Progenitor cell of endocrine pancreas (in vitro differentiated cells): Measurements from ENCODE around the gene DCTN1. TPM values are rescaled to one million over a fixed set of nuclear protein-coding genes. Genes with fewer than 3 reads are reported as not detected.
A peak's percentile ranks its signal among the peaks of the same experiment; 100 is the strongest.

Source experiments
- DNase-seq: peaks from one replicate; pipeline ENCODE4 v3.0.0; 2021; ENCODE audit warnings: low spot score; ENCODE audit not compliant: unreplicated experiment
- H3K27ac Mint-ChIP-seq: 2 replicates; pipeline ENCODE4 v1.8.0; 2021; ENCODE audit warnings: mild to moderate bottlenecking, moderate library complexity, mixed read lengths
- H3K27me3 Mint-ChIP-seq: 2 replicates; pipeline ENCODE4 v1.8.0; 2021; ENCODE audit warnings: mixed read lengths
- H3K36me3 Mint-ChIP-seq: 2 replicates; pipeline ENCODE4 v1.8.0; 2022; ENCODE audit warnings: mixed read lengths; ENCODE audit not compliant: insufficient read depth
- H3K4me1 Mint-ChIP-seq: 2 replicates; pipeline ENCODE4 v1.8.0; 2021; ENCODE audit warnings: low read depth, mixed read lengths
- H3K4me3 Mint-ChIP-seq: 2 replicates; pipeline ENCODE4 v1.8.0; 2021; ENCODE audit warnings: low read depth, mild to moderate bottlenecking, moderate library complexity, mixed read lengths
- H3K9me3 Mint-ChIP-seq: 2 replicates; pipeline ENCODE4 v1.8.0; 2021; ENCODE audit warnings: low read depth, mixed read lengths
- long read RNA-seq: library from polyadenylated mRNA; unstranded; transcript quantifications from one replicate; pipeline ENCODE4 v2.0.0, GENCODE V29; 2020
- total RNA-seq: library from RNA; stranded (reverse); gene quantifications from 2 replicates; pipeline ENCODE4 v1.2.1, GENCODE V29; 2021
- TF ChIP-seq, protein P1 (sequence below): fragments of 200-600 bp; sonication (generic); IDR thresholded peaks from one replicate; pipeline ENCODE4 v1.5.0; 2021; ENCODE audit warnings: antibody characterized with exemption, mild to moderate bottlenecking; ENCODE audit not compliant: unreplicated experiment

The DCTN1 gene
- 178 and 195 TPM in 2 replicates for total RNA-seq
- long read RNA-seq, full-length matches to known transcripts: 63 of 111 reads
- long read RNA-seq, partial matches to known transcripts: 33 of 111 reads
- long read RNA-seq, other reads (novel, unspliced or antisense): 15 of 111 reads

DNA sequence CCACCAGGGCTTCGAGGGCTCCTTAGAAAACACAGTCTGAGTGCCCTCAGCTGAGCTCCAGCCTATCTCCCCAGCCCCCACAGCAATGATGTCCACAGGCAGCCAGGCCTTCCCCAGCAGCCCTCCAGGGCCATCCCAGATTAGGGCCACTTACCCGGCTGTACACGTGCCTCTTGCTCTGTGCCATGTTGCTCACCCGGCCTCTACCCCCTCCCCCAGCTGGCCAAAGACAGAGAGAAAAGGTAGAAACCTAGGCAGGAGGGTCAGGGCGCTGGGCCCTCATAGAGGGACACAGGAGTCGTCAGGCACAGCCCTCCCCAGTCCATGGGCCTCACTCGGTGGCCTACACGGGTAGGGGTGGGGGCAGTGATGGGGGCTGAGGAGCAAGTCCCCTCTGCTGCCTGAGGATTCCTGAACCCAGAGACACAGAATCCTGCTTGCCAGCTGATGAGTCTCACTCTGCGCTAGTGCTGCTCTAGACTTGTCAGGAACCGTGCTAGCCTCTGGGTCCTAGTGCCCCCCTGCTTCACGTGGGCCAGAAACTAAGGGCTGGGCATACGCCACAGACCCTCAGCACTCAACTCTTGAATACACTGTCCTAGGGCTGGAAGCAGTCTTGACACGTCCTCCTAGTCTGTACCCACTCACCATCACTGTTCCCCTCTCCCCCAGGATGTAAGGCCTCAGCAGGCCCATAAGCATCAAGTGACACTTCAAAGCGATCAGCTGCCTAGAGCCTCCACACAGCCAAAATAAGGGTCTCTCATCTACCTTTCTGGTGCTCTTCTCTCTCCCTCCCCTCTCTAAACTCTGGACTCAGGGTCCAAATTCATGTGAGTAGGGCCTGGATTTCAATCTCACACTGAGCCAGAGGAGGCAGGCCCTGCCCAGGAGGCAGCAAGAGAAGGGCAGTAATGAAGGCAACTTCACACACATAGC lies at the start of gene DCTN1:
TSS of gene DCTN1 (minus strand) at position 461 of the 939 bp plus-strand sequence. CDS start at position 187, 274 bp downstream.
- TF ChIP-seq, protein P1, sequence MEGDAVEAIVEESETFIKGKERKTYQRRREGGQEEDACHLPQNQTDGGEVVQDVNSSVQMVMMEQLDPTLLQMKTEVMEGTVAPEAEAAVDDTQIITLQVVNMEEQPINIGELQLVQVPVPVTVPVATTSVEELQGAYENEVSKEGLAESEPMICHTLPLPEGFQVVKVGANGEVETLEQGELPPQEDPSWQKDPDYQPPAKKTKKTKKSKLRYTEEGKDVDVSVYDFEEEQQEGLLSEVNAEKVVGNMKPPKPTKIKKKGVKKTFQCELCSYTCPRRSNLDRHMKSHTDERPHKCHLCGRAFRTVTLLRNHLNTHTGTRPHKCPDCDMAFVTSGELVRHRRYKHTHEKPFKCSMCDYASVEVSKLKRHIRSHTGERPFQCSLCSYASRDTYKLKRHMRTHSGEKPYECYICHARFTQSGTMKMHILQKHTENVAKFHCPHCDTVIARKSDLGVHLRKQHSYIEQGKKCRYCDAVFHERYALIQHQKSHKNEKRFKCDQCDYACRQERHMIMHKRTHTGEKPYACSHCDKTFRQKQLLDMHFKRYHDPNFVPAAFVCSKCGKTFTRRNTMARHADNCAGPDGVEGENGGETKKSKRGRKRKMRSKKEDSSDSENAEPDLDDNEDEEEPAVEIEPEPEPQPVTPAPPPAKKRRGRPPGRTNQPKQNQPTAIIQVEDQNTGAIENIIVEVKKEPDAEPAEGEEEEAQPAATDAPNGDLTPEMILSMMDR: no peak
- Mint-ChIP-seq H3K4me3 (no peak within 1 kb of the TSS), H3K9me3 (no peaks in the 10 kb centered on the region), H3K4me1 (peaks cover 12% of the 10 kb centered on the region), H3K36me3 (peaks cover 4% of the 10 kb centered on the region), H3K27ac (peak within 1 kb of the TSS; percentile 82), H3K27me3 (no peaks in the 10 kb centered on the region)
- DNase-seq: no peak

DNA sequence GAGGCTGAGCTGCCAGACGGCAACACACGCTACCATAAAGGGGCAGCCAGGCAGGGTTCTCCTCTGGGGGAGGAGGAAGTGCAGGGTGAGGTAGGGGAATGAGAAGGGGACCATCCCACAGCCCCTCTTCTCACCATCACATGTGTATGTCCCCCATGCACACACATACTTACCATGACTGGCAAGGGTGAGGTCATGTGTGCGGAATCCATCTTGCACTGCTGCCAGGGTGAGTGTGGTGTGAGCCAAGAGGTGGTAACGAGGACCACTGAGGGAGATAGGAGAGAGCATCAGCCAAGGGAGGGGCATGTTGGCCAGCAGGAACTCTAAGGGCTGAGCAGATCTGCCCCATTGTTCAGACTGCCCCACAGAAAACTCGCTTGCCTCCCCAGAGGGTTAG lies 48.6 kb upstream of the DCTN1 start:
- peaks cover 21% of the 10 kb centered on the region for H3K36me3 Mint-ChIP-seq
- H3K27ac Mint-ChIP-seq: no peak overlapping the region
- no peak overlapping the region for H3K4me3 Mint-ChIP-seq
- H3K9me3 Mint-ChIP-seq: no peaks in the 10 kb centered on the region
- no peak for DNase-seq
- no peaks in the 10 kb centered on the region for H3K4me1 Mint-ChIP-seq
- no peaks in the 10 kb centered on the region for H3K27me3 Mint-ChIP-seq
- TF ChIP-seq, protein P1: no peak

DNA sequence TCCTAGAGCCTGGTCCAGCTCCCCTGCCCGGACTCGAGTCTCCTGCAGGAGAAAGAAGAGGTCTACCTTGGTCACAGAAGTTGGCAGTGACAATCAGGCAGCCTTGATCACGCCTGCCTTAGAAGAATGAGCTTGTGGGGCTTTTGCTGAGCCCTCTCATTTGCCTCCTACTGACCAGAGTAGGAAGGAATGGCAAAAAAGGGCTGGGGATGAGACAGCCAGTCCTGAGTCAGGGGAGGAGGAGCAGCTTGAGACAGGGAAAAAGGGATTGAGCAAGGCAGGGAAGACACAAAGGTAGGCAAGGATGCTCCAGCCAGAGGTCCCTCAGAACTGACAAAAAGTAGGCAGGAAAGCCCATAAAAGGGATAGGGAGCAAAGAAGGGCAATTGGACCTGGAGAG lies 47.4 kb upstream of the DCTN1 start:
- Mint-ChIP-seq H3K9me3 (no peaks in the 10 kb centered on the region), H3K4me3 (no peak overlapping the region), H3K27ac (peak overlapping the region; percentile 23), H3K4me1 (no peaks in the 10 kb centered on the region), H3K27me3 (peaks cover 4% of the 10 kb centered on the region), H3K36me3 (peaks cover 21% of the 10 kb centered on the region)
- TF ChIP-seq, protein P1: no peak
- no peak for DNase-seq

DNA sequence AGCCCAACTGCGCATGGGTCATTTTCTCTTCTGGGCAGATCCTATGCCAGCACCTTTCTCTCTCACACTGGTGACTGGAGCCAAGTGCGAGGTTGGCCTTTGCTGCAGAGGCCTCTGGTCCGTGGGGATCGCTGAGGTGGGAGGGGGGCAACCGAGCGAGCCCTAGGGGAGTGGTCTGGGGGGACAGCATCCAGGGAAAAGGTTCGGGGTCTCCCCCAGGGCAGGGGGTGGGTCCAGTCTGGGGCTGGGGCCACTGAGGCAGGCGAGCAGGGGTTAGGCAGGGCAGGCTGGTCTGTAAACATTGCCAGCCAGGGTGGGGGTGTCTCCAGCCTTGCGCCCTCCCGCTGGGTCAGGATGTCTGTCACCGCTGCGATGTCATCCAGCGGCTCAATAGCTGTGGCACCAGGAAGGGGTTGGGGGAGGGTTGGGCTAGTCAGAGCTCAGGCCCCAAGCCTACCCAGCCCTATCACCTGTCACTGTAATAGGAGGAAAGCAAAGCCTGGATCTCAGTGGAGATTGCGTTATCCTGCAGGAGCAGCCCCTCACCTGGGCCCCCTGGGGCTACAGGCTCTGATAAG lies 46.2 kb upstream of the DCTN1 start:
- Mint-ChIP-seq H3K4me1 (peaks cover 5% of the 10 kb centered on the region), H3K27ac (no peak overlapping the region), H3K27me3 (peaks cover 4% of the 10 kb centered on the region), H3K9me3 (no peaks in the 10 kb centered on the region), H3K4me3 (no peak overlapping the region), H3K36me3 (peaks cover 21% of the 10 kb centered on the region)
- DNase-seq: no peak
- TF ChIP-seq, protein P1: no peak

DNA sequence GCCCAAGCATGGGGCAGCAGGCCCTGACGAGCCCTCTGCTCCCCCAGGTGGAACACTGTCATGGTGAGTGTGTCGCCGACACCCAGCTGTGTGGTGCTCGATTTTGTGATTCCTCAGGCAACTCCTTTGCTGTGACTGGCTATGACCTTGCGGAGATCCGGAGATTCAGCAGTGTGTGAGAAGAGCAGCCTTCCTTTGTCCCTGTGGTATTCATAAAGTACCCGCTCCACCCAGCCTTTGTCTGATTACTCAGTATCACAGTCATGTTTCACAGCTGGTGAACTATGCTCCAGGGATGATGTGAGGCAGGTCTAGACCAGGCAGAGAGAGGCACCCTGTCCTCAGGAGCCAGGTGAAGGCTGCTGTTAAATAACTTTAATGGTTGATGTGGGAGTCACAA lies 45.4 kb upstream of the DCTN1 start:
- TF ChIP-seq, protein P1: no peak
- peaks cover 19% of the 10 kb centered on the region for H3K36me3 Mint-ChIP-seq
- peak overlapping the region; percentile 45 for H3K27ac Mint-ChIP-seq
- no peak for DNase-seq
- H3K9me3 Mint-ChIP-seq: no peaks in the 10 kb centered on the region
- peaks cover 7% of the 10 kb centered on the region for H3K4me1 Mint-ChIP-seq
- H3K4me3 Mint-ChIP-seq: no peak overlapping the region
- H3K27me3 Mint-ChIP-seq: peaks cover 4% of the 10 kb centered on the region
